Pancreas (tissue), 10 donors: ENCODE data around the gene KRT39. TPM values are rescaled to one million over a fixed set of nuclear protein-coding genes. Genes with fewer than 3 reads are reported as not detected.

Experiments used
- ATAC-seq, 4 donors: fragments of 200-7000 bp; cut with Tn5 transposase; one replicate each; pipeline versions ENCODE4 v1.8.0 to v1.9.1; 2020; ENCODE audit warnings: mild to moderate bottlenecking in 4 of 4, moderate library complexity in 4 of 4
- DNase-seq, 6 donors: peaks; one replicate each; pipeline ENCODE4 v3.0.0-alpha.2; 2020
- FAIRE-seq: peaks from 2 replicates; lab custom pipeline; 2012; peaks lifted over from hg19 to GRCh38; lab: Jason Lieb, UNC
- H3K27ac ChIP-seq, 4 donors: fragments of 200-600 bp; sonication (generic); 1 replicate in 3 of 4; 2 replicates in 1 of 4; pipeline versions ENCODE4 v1.5.0 to v1.8.0; 2020
- H3K27me3 ChIP-seq, 4 donors: fragments of 200-600 bp; one replicate each; pipeline ENCODE4 v1.8.0; 2021
- H3K36me3 ChIP-seq, 3 donors: fragments of 200-600 bp; sonication (generic) in 1 of 3; one replicate each; pipeline versions ENCODE4 v1.5.0 to v1.8.0; 2020 to 2021
- H3K4me1 ChIP-seq, 3 donors: fragments of 200-600 bp; one replicate each; pipeline ENCODE4 v1.8.0; 2021
- H3K4me3 ChIP-seq, 4 donors: fragments of 200-600 bp; sonication (generic) in 2 of 4; one replicate each; pipeline versions ENCODE4 v1.5.0 to v1.8.0; 2020 to 2021
- H3K9me3 ChIP-seq, 4 donors: fragments of 200-600 bp; one replicate each; pipeline ENCODE4 v1.8.0; 2021
- WGBS, 2 donors: extraction: QIAGEN DNeasy Blood & Tissue Kit; methylation state at CpG; one replicate each; pipeline ENCODE4 v1.1.7; 2013; 5-methylcytosine and 5-hydroxymethylcytosine counted together
- intact Hi-C, 3 donors: fragments of 100-400 bp; cut with DNase I; formaldehyde crosslinking; loops; one replicate each; pipeline versions ENCODE4 v1.11.1 to v1.14.2; 2022
- polyA plus RNA-seq, 2 donors: library from polyadenylated mRNA; stranded (reverse); fragments of 200-250 nt; gene quantifications; one replicate each; pipeline ENCODE4 v1.2.3, GENCODE V29; 2013
- total RNA-seq, 6 donors: library from RNA; stranded (reverse); fragmentation: NEBNext Ultra II Directional in 4 of 6; extraction: Animal tissue kit (Norgen Biotek cat#: 25700) in 4 of 6; gene quantifications; one replicate each; pipeline versions ENCODE4 v1.2.1 to v1.2.4, GENCODE V29; 2021 to 2023
- TF ChIP-seq, protein P1 (sequence below), 4 donors: fragments of 200-600 bp; sonication (generic) in 3 of 4; IDR thresholded peaks; one replicate each; pipeline versions ENCODE4 v1.5.0 to v1.8.0; 2021; ENCODE audit warnings: antibody characterized with exemption in 4 of 4
- donor health status: healthy with polysubstance abuse.
- donor health status: DM: no; HTN: no; CAD: no; lungs with moderate emphysema.
- donor health status: DM: no; HTN: no; CAD: no.
- donor health status: control.
- donor health status: control.
- donor health status: Bipolar disorder and iron deficiency.
- donor health status: DM: yes; HTN: yes; CAD: no.
- donor health status: DM: no; HTN: no; CAD: no.
- donor health status: DM: no; HTN: no; CAD: no.
- donor health status: DM: yes; HTN: yes; CAD: no.

Gene KRT39
- total and polyA plus RNA-seq, 8 donors = not detected

DNA sequence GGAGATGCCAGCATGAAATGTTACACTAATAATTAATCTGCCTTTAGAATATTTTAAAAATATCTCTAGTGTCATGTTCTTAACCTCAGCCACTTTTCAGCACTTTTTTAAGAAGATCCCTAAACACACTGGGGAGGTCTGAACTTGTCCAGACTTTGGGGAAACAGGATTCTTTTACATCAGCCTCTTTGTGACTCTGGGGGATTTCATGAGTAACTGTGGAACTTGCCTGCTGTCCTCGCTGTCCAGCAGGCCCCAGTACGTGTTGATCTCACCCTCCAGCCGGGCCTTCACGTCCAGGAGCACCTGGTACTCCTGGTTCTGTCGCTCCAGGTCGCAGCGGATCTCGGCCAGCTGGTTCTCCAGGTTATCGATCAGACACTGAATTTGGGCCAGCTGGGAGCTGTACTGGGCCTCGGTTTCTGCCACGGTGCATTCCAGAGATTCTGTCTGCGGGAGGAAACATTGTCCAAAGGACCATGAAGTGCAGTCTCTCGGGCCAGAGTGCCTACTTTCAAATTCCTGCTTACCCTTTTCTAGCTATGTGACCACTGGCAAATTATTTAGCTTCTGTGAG lies 11.9 kb upstream of the KRT39 start:
- peak overlapping the region; percentile 6 to 60 (median 36) for H3K27ac ChIP-seq
- DNase-seq = peak in 4 of 6 donors; percentile 61 to 80 (median 64)
- WGBS, 2 donors = 32 to 34% methylated on average over 13 of the region's 13 CpGs

DNA sequence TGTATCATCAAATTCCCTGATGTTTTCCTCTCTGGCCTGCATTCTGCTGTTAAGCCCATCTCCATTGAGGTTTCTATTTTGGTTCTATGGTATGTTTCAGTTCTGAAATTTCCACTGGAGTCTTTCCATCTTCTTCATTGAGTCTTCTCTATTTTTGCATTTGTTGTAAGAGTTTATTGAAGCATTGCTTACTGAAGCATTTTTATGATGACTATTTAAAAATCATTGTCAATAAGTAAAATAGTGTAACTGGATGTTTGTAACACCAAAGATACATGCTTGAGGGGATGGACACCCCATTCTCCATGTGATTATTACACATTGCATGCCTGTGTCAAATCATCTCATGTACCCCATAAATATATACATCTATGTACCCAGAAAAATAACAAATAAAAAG lies 8.8 kb upstream of the KRT39 start:
- ATAC-seq = no peak
- no peaks in the 10 kb centered on the region for H3K36me3 ChIP-seq
- no peak overlapping the region for H3K27ac ChIP-seq
- no peak for DNase-seq
- H3K4me1 ChIP-seq = peaks cover 0 to 9% (median 0%) of the 10 kb centered on the region in 3 donors
- H3K27me3 ChIP-seq = peaks cover 0 to 4% (median 0%) of the 10 kb centered on the region in 4 donors
- no peak overlapping the region for H3K4me3 ChIP-seq
- intact Hi-C loops = no loop called here
- no peak for FAIRE-seq
- TF ChIP-seq, protein P1, sequence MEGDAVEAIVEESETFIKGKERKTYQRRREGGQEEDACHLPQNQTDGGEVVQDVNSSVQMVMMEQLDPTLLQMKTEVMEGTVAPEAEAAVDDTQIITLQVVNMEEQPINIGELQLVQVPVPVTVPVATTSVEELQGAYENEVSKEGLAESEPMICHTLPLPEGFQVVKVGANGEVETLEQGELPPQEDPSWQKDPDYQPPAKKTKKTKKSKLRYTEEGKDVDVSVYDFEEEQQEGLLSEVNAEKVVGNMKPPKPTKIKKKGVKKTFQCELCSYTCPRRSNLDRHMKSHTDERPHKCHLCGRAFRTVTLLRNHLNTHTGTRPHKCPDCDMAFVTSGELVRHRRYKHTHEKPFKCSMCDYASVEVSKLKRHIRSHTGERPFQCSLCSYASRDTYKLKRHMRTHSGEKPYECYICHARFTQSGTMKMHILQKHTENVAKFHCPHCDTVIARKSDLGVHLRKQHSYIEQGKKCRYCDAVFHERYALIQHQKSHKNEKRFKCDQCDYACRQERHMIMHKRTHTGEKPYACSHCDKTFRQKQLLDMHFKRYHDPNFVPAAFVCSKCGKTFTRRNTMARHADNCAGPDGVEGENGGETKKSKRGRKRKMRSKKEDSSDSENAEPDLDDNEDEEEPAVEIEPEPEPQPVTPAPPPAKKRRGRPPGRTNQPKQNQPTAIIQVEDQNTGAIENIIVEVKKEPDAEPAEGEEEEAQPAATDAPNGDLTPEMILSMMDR (IDR thresholded peaks at IDR 0.05) = no peak
- no peaks in the 10 kb centered on the region for H3K9me3 ChIP-seq

More for the DNA sequence above, 11.9 kb upstream of the KRT39 start:
- H3K4me1 ChIP-seq = peaks cover 0 to 9% (median 0%) of the 10 kb centered on the region in 3 donors
- ATAC-seq (peak; percentile 46 to 85 (median 70)), FAIRE-seq (no peak)
- peaks cover 0 to 4% (median 0%) of the 10 kb centered on the region in 4 donors for H3K27me3 ChIP-seq
- TF ChIP-seq, protein P1 (IDR thresholded peaks at IDR 0.05) = no peak
- H3K9me3 ChIP-seq = no peaks in the 10 kb centered on the region
- intact Hi-C loops = no loop called here
- H3K4me3 ChIP-seq = no peak overlapping the region
- no peaks in the 10 kb centered on the region for H3K36me3 ChIP-seq

DNA sequence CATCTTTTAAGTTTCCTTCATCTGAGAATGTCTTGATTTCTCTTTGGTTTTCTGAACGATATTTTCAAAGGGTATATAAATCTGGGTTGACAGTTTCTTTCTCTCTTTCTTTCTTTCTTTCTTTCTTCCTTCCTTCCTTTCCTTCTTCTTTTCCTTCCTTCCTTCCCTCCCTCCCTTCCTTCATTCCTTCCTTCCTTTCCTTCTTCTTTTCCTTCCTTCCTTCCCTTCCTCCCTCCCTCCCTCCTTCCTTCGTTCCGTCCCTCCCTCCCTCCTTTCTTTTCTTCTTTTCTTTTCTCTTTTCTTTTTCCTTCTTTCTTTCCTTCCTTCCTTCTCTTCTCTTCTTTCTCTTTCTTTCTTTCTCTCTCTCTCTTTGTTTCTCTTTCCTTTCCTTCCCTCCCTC lies 7.6 kb upstream of the KRT39 start:
- H3K27me3 ChIP-seq = peaks cover 0 to 4% (median 0%) of the 10 kb centered on the region in 4 donors
- no peak for ATAC-seq
- DNase-seq = no peak
- 73 to 87% methylated on average over 3 of the region's 3 CpGs for WGBS, 2 donors
- no peak for FAIRE-seq
- TF ChIP-seq, protein P1 (IDR thresholded peaks at IDR 0.05) = no peak
- no peaks in the 10 kb centered on the region for H3K36me3 ChIP-seq
- H3K4me3 ChIP-seq = no peak overlapping the region
- no peaks in the 10 kb centered on the region for H3K9me3 ChIP-seq
- intact Hi-C loops = no loop called here
- peaks cover 0 to 9% (median 0%) of the 10 kb centered on the region in 3 donors for H3K4me1 ChIP-seq
- H3K27ac ChIP-seq = no peak overlapping the region

DNA sequence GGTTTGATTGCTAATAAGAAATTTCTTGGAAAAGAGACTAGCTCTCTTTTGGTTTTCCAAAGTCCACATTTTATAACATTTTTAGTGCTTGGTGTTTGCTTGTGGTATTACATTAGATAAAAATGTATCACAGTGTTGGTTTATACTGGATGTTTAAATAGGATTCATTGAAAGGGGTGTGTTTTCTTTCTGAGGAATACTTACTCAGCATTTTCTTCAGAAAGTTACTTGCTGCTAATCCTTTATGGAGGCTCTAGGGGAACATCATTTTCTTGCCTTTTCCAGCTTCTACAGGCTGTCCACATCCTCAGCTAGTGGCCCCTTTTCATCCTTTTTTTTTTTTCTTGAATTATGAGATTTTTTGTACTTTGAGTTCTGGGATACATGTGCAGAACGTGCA lies 834 bp upstream of the KRT39 start:
- FAIRE-seq = no peak
- WGBS, 2 donors = 49 to 71% methylated on average over 1 of the region's 1 CpG
- H3K27me3 ChIP-seq = no peaks in the 10 kb centered on the region
- H3K27ac ChIP-seq = no peak overlapping the region
- no peak for ATAC-seq
- TF ChIP-seq, protein P1 (IDR thresholded peaks at IDR 0.05) = no peak
- no peaks in the 10 kb centered on the region for H3K9me3 ChIP-seq
- H3K4me3 ChIP-seq = no peak overlapping the region
- no peaks in the 10 kb centered on the region for H3K4me1 ChIP-seq
- DNase-seq = no peak
- intact Hi-C loops = no loop called here
- H3K36me3 ChIP-seq = no peaks in the 10 kb centered on the region

DNA sequence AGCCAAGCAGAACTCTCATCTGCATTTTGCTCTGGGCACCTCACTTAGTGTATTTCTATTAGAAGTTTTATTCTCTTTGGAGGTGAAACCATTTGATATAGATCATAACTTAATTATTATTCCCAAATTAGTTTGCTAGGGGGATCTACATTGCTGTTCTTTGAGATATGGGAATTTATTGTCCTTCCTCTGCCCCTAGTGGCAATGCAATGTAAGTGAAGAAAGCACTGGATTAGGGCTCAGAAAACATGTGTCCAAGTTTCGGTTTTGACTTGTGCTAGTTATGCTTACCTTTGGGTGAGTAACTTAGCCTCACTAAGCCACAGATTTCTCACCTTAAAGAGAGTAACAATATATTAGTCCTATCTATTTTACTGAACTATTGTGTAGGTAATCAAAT lies 2.9 kb downstream of the KRT39 start:
- intact Hi-C loops = no loop called here
- no peak for DNase-seq

More for the DNA sequence above, 2.9 kb downstream of the KRT39 start:
- no peak overlapping the region for H3K27ac ChIP-seq
- no peaks in the 10 kb centered on the region for H3K27me3 ChIP-seq
- TF ChIP-seq, protein P1 (IDR thresholded peaks at IDR 0.05) = peak; percentile 43 to 57 (median 48)
- WGBS, 2 donors = 20 to 42% methylated on average over 1 of the region's 1 CpG
- H3K4me1 ChIP-seq = peaks cover 0 to 3% (median 0%) of the 10 kb centered on the region in 3 donors
- peak in 2 of 4 donors; percentile 62 to 69 for ATAC-seq
- FAIRE-seq = no peak
- H3K36me3 ChIP-seq = no peaks in the 10 kb centered on the region
- no peaks in the 10 kb centered on the region for H3K9me3 ChIP-seq
- H3K4me3 ChIP-seq = no peak overlapping the region
